Measurements from ENCODE around the gene DMD. TPM values are rescaled to one million over a fixed set of nuclear protein-coding genes. Genes with fewer than 3 reads are reported as not detected.

Gene DMD
- total and polyA plus RNA-seq, 2 of the 13 experiments (the other 11 are each of a cell fraction or from before 2014, with no cell fraction given) = 17.6 to 25.9 TPM

DNA sequence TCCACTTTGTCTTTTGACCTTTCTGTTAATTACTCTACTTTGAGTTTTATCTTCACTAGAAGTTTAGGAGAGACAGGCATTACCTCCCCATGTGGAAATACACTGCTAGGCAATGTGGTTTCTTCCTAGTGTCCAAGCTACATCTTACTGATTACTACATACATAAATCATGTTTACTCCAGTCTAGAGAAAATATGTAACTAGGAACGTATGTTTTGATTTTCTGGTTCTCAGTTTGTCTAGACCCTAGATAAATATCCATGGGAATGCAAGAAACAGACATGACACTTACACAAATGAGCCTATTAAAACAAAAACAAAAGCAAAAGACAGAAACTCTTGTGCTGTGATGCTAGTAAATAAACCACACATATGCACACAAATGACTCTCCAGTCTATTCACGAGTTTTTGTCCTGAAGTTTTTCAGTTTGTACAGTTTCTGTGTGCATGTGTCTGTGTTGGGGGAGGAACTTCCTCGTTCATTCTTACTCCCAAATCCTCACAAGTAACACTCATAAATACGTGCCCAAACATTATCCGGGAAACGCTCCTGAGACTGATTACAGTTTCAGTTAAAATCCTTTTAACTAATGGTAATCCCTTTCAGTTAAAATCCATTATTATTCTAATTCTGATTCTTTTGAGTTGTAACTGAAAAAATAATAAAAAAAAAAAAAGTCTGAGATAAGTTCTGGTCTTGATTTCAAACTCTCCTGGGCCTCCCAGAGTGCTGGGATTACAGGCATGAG lies 1856.0 kb downstream of the DMD start:
- intact Hi-C loops (cut with micrococcal nuclease; ENCODE audit: unreplicated experiment) = loop anchor here (5.0 kb wide), 1 partner anchor 133 kb away; no protein-coding TSS in a partner anchor
- H3K27ac ChIP-seq (ENCODE audit: extremely low read length, insufficient read depth, low read length) = peak overlapping the region; percentile 74
- H3K4me2 ChIP-seq (ENCODE audit: low read depth, low read length) = no peak overlapping the region
- no peaks in the 10 kb centered on the region for H4K20me1 ChIP-seq (ENCODE audit: insufficient read depth, low read length)
- WGBS (ENCODE audit: low lambda C conversion rate) = 86% methylated on average over 6 of the region's 6 CpGs
- no peaks in the 10 kb centered on the region for H3K36me3 ChIP-seq (replicated peaks in 1 of 2; ENCODE audit: control insufficient read depth in 1 of 2, insufficient read depth in 2 of 2, low read length in 2 of 2)
- no peak overlapping the region for H3K4me3 ChIP-seq (replicated peaks in 1 of 3; ENCODE audit: insufficient read depth in 1 of 3, low read depth in 2 of 3, low read length in 3 of 3)
- H2AFZ ChIP-seq (ENCODE audit: low read length) = no peak overlapping the region
- FAIRE-seq (no peak), ATAC-seq (no peak), DNase-seq (ENCODE audit: low spot score) (no peak)
- peaks cover 52% of the 10 kb centered on the region for H3K4me1 ChIP-seq (ENCODE audit: insufficient read depth, low read length)
- CTCF ChIA-PET (ENCODE audit: low intra/inter-chr PET ratio, low total read pairs) = no interaction called here
- POLR2A ChIA-PET = no interaction called here
- no peaks in the 10 kb centered on the region for H3K27me3 ChIP-seq (ENCODE audit: control insufficient read depth in 1 of 2, insufficient read depth in 2 of 2, low read length in 2 of 2)
- in situ Hi-C loops (cut with HindIII; ENCODE audit: extremely low pct_ligation_motif_present, low pct_unique_long_range_greater_than_20kb) = no loop called here
- BruUV-seq (replicated peaks) = no TSS peak
- H3K79me2 ChIP-seq (ENCODE audit: insufficient read depth, low read length) = no peaks in the 10 kb centered on the region
- no peaks in the 10 kb centered on the region for H3K9me3 ChIP-seq (ENCODE audit: low read length)
- no peak overlapping the region for H3K9ac ChIP-seq (ENCODE audit: insufficient read depth, low read depth, low read length)
- TF ChIP-seq ARID4A (CRISPR knock-in tag; IDR thresholded peaks at IDR 0.05; ENCODE audit: borderline replicate concordance) (no peak), POLR2G (IDR thresholded peaks at IDR 0.05; ENCODE audit: low read depth, low read length) (no peak)
- TF ChIP-seq, protein P1, sequence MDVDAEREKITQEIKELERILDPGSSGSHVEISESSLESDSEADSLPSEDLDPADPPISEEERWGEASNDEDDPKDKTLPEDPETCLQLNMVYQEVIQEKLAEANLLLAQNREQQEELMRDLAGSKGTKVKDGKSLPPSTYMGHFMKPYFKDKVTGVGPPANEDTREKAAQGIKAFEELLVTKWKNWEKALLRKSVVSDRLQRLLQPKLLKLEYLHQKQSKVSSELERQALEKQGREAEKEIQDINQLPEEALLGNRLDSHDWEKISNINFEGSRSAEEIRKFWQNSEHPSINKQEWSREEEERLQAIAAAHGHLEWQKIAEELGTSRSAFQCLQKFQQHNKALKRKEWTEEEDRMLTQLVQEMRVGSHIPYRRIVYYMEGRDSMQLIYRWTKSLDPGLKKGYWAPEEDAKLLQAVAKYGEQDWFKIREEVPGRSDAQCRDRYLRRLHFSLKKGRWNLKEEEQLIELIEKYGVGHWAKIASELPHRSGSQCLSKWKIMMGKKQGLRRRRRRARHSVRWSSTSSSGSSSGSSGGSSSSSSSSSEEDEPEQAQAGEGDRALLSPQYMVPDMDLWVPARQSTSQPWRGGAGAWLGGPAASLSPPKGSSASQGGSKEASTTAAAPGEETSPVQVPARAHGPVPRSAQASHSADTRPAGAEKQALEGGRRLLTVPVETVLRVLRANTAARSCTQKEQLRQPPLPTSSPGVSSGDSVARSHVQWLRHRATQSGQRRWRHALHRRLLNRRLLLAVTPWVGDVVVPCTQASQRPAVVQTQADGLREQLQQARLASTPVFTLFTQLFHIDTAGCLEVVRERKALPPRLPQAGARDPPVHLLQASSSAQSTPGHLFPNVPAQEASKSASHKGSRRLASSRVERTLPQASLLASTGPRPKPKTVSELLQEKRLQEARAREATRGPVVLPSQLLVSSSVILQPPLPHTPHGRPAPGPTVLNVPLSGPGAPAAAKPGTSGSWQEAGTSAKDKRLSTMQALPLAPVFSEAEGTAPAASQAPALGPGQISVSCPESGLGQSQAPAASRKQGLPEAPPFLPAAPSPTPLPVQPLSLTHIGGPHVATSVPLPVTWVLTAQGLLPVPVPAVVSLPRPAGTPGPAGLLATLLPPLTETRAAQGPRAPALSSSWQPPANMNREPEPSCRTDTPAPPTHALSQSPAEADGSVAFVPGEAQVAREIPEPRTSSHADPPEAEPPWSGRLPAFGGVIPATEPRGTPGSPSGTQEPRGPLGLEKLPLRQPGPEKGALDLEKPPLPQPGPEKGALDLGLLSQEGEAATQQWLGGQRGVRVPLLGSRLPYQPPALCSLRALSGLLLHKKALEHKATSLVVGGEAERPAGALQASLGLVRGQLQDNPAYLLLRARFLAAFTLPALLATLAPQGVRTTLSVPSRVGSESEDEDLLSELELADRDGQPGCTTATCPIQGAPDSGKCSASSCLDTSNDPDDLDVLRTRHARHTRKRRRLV (CRISPR knock-in tag; IDR thresholded peaks at IDR 0.05) = no peak
- TF ChIP-seq, protein P2, sequence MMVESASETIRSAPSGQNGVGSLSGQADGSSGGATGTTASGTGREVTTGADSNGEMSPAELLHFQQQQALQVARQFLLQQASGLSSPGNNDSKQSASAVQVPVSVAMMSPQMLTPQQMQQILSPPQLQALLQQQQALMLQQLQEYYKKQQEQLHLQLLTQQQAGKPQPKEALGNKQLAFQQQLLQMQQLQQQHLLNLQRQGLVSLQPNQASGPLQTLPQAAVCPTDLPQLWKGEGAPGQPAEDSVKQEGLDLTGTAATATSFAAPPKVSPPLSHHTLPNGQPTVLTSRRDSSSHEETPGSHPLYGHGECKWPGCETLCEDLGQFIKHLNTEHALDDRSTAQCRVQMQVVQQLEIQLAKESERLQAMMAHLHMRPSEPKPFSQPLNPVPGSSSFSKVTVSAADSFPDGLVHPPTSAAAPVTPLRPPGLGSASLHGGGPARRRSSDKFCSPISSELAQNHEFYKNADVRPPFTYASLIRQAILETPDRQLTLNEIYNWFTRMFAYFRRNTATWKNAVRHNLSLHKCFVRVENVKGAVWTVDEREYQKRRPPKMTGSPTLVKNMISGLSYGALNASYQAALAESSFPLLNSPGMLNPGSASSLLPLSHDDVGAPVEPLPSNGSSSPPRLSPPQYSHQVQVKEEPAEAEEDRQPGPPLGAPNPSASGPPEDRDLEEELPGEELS (CRISPR knock-in tag; IDR thresholded peaks at IDR 0.05) = no peak
- TF ChIP-seq, protein P3, sequence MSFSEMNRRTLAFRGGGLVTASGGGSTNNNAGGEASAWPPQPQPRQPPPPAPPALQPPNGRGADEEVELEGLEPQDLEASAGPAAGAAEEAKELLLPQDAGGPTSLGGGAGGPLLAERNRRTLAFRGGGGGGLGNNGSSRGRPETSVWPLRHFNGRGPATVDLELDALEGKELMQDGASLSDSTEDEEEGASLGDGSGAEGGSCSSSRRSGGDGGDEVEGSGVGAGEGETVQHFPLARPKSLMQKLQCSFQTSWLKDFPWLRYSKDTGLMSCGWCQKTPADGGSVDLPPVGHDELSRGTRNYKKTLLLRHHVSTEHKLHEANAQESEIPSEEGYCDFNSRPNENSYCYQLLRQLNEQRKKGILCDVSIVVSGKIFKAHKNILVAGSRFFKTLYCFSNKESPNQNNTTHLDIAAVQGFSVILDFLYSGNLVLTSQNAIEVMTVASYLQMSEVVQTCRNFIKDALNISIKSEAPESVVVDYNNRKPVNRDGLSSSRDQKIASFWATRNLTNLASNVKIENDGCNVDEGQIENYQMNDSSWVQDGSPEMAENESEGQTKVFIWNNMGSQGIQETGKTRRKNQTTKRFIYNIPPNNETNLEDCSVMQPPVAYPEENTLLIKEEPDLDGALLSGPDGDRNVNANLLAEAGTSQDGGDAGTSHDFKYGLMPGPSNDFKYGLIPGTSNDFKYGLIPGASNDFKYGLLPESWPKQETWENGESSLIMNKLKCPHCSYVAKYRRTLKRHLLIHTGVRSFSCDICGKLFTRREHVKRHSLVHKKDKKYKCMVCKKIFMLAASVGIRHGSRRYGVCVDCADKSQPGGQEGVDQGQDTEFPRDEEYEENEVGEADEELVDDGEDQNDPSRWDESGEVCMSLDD (CRISPR knock-in tag; IDR thresholded peaks at IDR 0.05; ENCODE audit: borderline replicate concordance) = no peak

All from HepG2 (cell line).